Esophagus muscularis mucosa (tissue), 3 donors: ENCODE results near the gene F7.

Experiments used
- POLR2A ChIP-seq: fragments of 450-650 bp; IDR thresholded peaks from one replicate; pipeline ENCODE4 v1.6.1; 2017; ENCODE audit warnings: antibody characterized with exemption, moderate library complexity, mild to moderate bottlenecking, low read depth
- POLR2AphosphoS5 ChIP-seq, 2 donors: sonication (generic); formaldehyde crosslinking; IDR thresholded peaks; one replicate each; pipeline ENCODE4 v1.6.1; 2017; ENCODE audit warnings: antibody characterized with exemption in 2 of 2
- TF ChIP-seq, protein P1 (sequence below), 3 experiments: fragments of 200-600 bp in 2 of 3; fragments of 450-650 bp in 1 of 3; sonication (generic) in 2 of 3; IDR thresholded peaks; one replicate each; pipeline ENCODE4 v1.5.1; 2017 to 2019; ENCODE audit warnings: antibody characterized with exemption in 3 of 3, mild to moderate bottlenecking in 2 of 3, moderate library complexity in 1 of 3

DNA sequence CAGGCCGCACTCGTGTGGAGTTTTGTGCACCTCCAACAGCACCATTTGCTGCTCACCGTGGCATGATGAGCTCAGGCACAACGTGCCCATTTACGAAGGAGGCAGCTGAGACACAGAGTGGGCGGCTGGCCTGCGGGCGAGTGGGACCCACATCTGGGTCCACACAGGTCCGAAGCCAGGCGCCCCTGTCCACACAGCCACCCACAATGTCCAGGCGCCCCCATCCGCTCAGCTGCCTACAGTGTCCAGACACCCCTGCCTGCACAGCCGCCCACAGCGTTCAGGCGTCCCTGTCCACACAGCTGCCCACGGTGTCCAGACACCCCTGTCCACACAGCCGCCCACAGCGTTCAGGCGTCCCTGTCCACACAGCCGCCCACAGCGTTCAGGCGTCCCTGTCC, 42.5 kb upstream of the F7 start:
- TF ChIP-seq, protein P1, sequence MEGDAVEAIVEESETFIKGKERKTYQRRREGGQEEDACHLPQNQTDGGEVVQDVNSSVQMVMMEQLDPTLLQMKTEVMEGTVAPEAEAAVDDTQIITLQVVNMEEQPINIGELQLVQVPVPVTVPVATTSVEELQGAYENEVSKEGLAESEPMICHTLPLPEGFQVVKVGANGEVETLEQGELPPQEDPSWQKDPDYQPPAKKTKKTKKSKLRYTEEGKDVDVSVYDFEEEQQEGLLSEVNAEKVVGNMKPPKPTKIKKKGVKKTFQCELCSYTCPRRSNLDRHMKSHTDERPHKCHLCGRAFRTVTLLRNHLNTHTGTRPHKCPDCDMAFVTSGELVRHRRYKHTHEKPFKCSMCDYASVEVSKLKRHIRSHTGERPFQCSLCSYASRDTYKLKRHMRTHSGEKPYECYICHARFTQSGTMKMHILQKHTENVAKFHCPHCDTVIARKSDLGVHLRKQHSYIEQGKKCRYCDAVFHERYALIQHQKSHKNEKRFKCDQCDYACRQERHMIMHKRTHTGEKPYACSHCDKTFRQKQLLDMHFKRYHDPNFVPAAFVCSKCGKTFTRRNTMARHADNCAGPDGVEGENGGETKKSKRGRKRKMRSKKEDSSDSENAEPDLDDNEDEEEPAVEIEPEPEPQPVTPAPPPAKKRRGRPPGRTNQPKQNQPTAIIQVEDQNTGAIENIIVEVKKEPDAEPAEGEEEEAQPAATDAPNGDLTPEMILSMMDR (IDR thresholded peaks at IDR 0.05), result no peak
- TF ChIP-seq POLR2A (no peak), POLR2AphosphoS5 (IDR thresholded peaks at IDR 0.05) (no peak)
